Heart right ventricle (tissue), 16 donors: Measurements from ENCODE around the gene CD8B. TPM values are rescaled to one million over a fixed set of nuclear protein-coding genes. Genes with fewer than 3 reads are reported as not detected.
A peak's percentile ranks its signal among the peaks of the same experiment; 100 is the strongest.

Experiments
- ATAC-seq, 8 donors: fragments of 200-7000 bp; cut with Tn5 transposase; one replicate each; pipeline ENCODE4 v1.9.1; 2020; ENCODE audit warnings: mild to moderate bottlenecking in 8 of 8, moderate library complexity in 8 of 8, moderate number of reproducible peaks in 1 of 8
- DNase-seq, 2 donors: peaks; one replicate each; pipeline ENCODE4 v3.0.0-alpha.2; 2020
- H3K27ac ChIP-seq, 10 donors: fragments of 200-600 bp; sonication (generic) in 2 of 10; one replicate each; pipeline versions ENCODE4 v1.5.0 to v1.8.0; 2020 to 2022; ENCODE audit warnings: mild to moderate bottlenecking in 3 of 10
- H3K27me3 ChIP-seq, 7 donors: fragments of 200-600 bp; one replicate each; pipeline ENCODE4 v1.8.0; 2021 to 2022; ENCODE audit warnings: mild to moderate bottlenecking in 2 of 7
- H3K36me3 ChIP-seq, 9 donors: fragments of 200-600 bp; sonication (generic) in 1 of 9; one replicate each; pipeline versions ENCODE4 v1.5.0 to v1.8.0; 2020 to 2022; ENCODE audit warnings: mild to moderate bottlenecking in 2 of 9
- H3K4me1 ChIP-seq, 9 donors: fragments of 200-600 bp; sonication (generic) in 1 of 9; one replicate each; pipeline versions ENCODE4 v1.5.0 to v1.8.0; 2020 to 2022; ENCODE audit warnings: mild to moderate bottlenecking in 4 of 9
- H3K4me3 ChIP-seq, 10 donors: fragments of 200-600 bp; sonication (generic) in 2 of 10; one replicate each; pipeline versions ENCODE4 v1.5.0 to v1.8.0; 2020 to 2022; ENCODE audit warnings: mild to moderate bottlenecking in 7 of 10, moderate library complexity in 2 of 10
- H3K9me3 ChIP-seq, 11 donors: fragments of 200-600 bp in 10 of 11; sonication (generic) in 2 of 11; one replicate each; pipeline versions ENCODE4 v1.5.0 to v1.8.0; 2013 to 2022; ENCODE audit warnings: mild to moderate bottlenecking in 2 of 11, control low read depth in 1 of 11, moderate library complexity in 1 of 11
- CTCF ChIP-seq, 9 donors: fragments of 200-600 bp; sonication (generic) in 2 of 9; IDR thresholded peaks; one replicate each; pipeline versions ENCODE4 v1.5.0 to v1.8.0; 2021 to 2022; ENCODE audit warnings: antibody characterized with exemption in 9 of 9, mild to moderate bottlenecking in 5 of 9, moderate library complexity in 1 of 9
- WGBS, 2 donors: extraction: QIAGEN DNeasy Blood & Tissue Kit; methylation state at CpG; one replicate each; pipeline ENCODE4 v1.1.7; 2013; ENCODE audit warnings: inconsistent platforms in 1 of 2; 5-methylcytosine and 5-hydroxymethylcytosine counted together
- intact Hi-C, 10 donors: fragments of 100-400 bp; cut with DNase I; formaldehyde crosslinking; loops; one replicate each; pipeline versions ENCODE4 v1.11.1 to v1.14.2; 2022
- polyA plus RNA-seq, 2 donors: library from polyadenylated mRNA; stranded (reverse); fragments of 200-250 nt; gene quantifications; one replicate each; pipeline ENCODE4 v1.2.3, GENCODE V29; 2013
- total RNA-seq, 10 donors: library from RNA; stranded (reverse); fragmentation: NEBNext Ultra II Directional in 3 of 10; extraction: Animal tissue kit (Norgen Biotek cat#: 25700) in 3 of 10; gene quantifications; one replicate each; pipeline versions ENCODE4 v1.2.1 to v1.2.4, GENCODE V29; 2021 to 2023
- donor health status: Arrhythmogenic right ventricular cardiomyopathy.
- donor health status: ischemic (EF 13 %, LVEDD 7.1; RV severe dilation, severe dysfunction).
- donor health status: healthy with polysubstance abuse.
- donor health status: DM: no; HTN: yes; CAD: no.
- donor health status: DM: no; HTN: no; CAD: no.
- donor health status: ischemic (EF 25% LVEDD 6.9; RV normal size, moderate dysfunction).
- donor health status: ischemic (EF 25% LVEDD 5.7; RV mildly dilated, moderate dysfunction).
- donor health status: healthy.
- donor health status: DM: yes; HTN: yes; CAD: no.
- donor health status: Ischemic cardiomyopathy.
- donor health status: ischemic (EF 35%, LVEDD 5.7; RV mildly dilated, moderate dysfunction).
- donor health status: nonischemic (EF 11% LVEDD 7.7; RV severe dilation, severe dysfunction).
- donor health status: DM: yes; HTN: yes; CAD: no.
- donor health status: PGD.
- donor health status: ischemic (EF 29% LVEDD 5.4; RV normal size, mild dysfunction).
- donor health status: nonischemic (EF 23%, LVEDD 6.1; RV moderate dilation, normal function).

The CD8B gene
- total and polyA plus RNA-seq, 12 donors: 0.28 to 5.2 (median 0.50) TPM; not detected in 8

- no peaks in the 10 kb centered on the region for H3K27me3 ChIP-seq
- TF ChIP-seq CTCF (IDR thresholded peaks at IDR 0.05): no peak
- H3K4me1 ChIP-seq: peaks cover 0 to 28% (median 6%) of the 10 kb centered on the region in 9 donors
- ATAC-seq (peak in 3 of 8 donors; percentile 36 to 66 (median 40)), DNase-seq (no peak)
- intact Hi-C loops: no loop called here
- no peaks in the 10 kb centered on the region for H3K9me3 ChIP-seq
- no peak overlapping the region for H3K27ac ChIP-seq
- H3K36me3 ChIP-seq: peaks cover 0 to 68% (median 33%) of the 10 kb centered on the region in 9 donors
- 19 to 28% methylated on average over 4 of the region's 4 CpGs for WGBS, 2 donors
- no peak overlapping the region for H3K4me3 ChIP-seq
Observed at GRCh38 chr2:86775338-86775737, 86.3 kb downstream of the CD8B start.

GRCh38 chr2:86774862-86775261 is 86.8 kb downstream of the CD8B start:
- DNase-seq (no peak), ATAC-seq (no peak)
- intact Hi-C loops: no loop called here
- no peaks in the 10 kb centered on the region for H3K27me3 ChIP-seq
- no peak overlapping the region for H3K27ac ChIP-seq
- 74 to 76% methylated on average over 5 of the region's 5 CpGs for WGBS, 2 donors
- no peak overlapping the region for H3K4me3 ChIP-seq
- peaks cover 0 to 33% (median 6%) of the 10 kb centered on the region in 9 donors for H3K4me1 ChIP-seq
- TF ChIP-seq CTCF (IDR thresholded peaks at IDR 0.05): no peak
- H3K36me3 ChIP-seq: peaks cover 0 to 73% (median 38%) of the 10 kb centered on the region in 9 donors
- H3K9me3 ChIP-seq: no peaks in the 10 kb centered on the region

- no peak for TF ChIP-seq CTCF (IDR thresholded peaks at IDR 0.05)
- peaks cover 5 to 47% (median 11%) of the 10 kb centered on the region in 9 donors for H3K4me1 ChIP-seq
- ATAC-seq (no peak), DNase-seq (no peak)
- H3K4me3 ChIP-seq: no peak overlapping the region
- 71 to 73% methylated on average over 5 of the region's 5 CpGs for WGBS, 2 donors
- no peaks in the 10 kb centered on the region for H3K9me3 ChIP-seq
- peaks cover 0 to 96% (median 39%) of the 10 kb centered on the region in 9 donors for H3K36me3 ChIP-seq
- H3K27ac ChIP-seq: no peak overlapping the region
- intact Hi-C loops: no loop called here
- no peaks in the 10 kb centered on the region for H3K27me3 ChIP-seq
Observed at GRCh38 chr2:86772611-86773010, 89.1 kb downstream of the CD8B start.

- ATAC-seq: no peak
- TF ChIP-seq CTCF (IDR thresholded peaks at IDR 0.05): no peak
- no peak for DNase-seq
- Histone ChIP-seq H3K36me3 (peaks cover 0 to 100% (median 40%) of the 10 kb centered on the region in 9 donors), H3K4me1 (peaks cover 5 to 43% (median 11%) of the 10 kb centered on the region in 9 donors), H3K4me3 (no peak overlapping the region), H3K27ac (no peak overlapping the region), H3K9me3 (no peaks in the 10 kb centered on the region), H3K27me3 (no peaks in the 10 kb centered on the region)
- intact Hi-C loops: no loop called here
- WGBS, 2 donors: 92 to 97% methylated on average over 6 of the region's 6 CpGs
Observed at GRCh38 chr2:86770816-86771301, 90.8 kb downstream of the CD8B start.
